Occipital lobe (tissue), 2 donors: ENCODE results near the gene CNTN2. TPM values are rescaled to one million over a fixed set of nuclear protein-coding genes. Genes with fewer than 3 reads are reported as not detected.

ENCODE experiments used
- DNase-seq: peaks from one replicate; lab custom pipeline; 2025; lab: John Stamatoyannopoulos, UW
- total RNA-seq: library from RNA; depleted of rRNA; stranded (reverse); fragments of >200 nt; gene quantifications from one replicate; pipeline ENCODE4 v1.2.3, GENCODE V29; 2014

The CNTN2 gene
- total RNA-seq, 1 donor from 2014 or later, result 22.8 TPM

- DNase-seq, result no peak
These were observed 10.3 kb downstream of the CNTN2 start for GRCh38 chr1:205053296-205053695.

- DNase-seq, result no peak
These were observed 11.0 kb downstream of the CNTN2 start for GRCh38 chr1:205054013-205054412.

GRCh38 chr1:205056188-205056611 is 13.2 kb downstream of the CNTN2 start:
- no peak for DNase-seq

- no peak for DNase-seq
These were observed 14.1 kb downstream of the CNTN2 start for GRCh38 chr1:205056956-205057568.

GRCh38 chr1:205057808-205058575 is 15.0 kb downstream of the CNTN2 start:
- no peak for DNase-seq

- no peak for DNase-seq
These were observed 15.8 kb downstream of the CNTN2 start for GRCh38 chr1:205058853-205059252.

GRCh38 chr1:205059660-205060059 is 16.6 kb downstream of the CNTN2 start:
- no peak for DNase-seq

GRCh38 chr1:205060746-205061145 is 17.7 kb downstream of the CNTN2 start:
- no peak for DNase-seq

GRCh38 chr1:205061227-205061626 is 18.2 kb downstream of the CNTN2 start:
- no peak for DNase-seq

- peak; percentile 75 for DNase-seq
These were observed 18.7 kb downstream of the CNTN2 start for GRCh38 chr1:205061665-205062069.

GRCh38 chr1:205062319-205062718 is 19.3 kb downstream of the CNTN2 start:
- no peak for DNase-seq

- no peak for DNase-seq
These were observed 19.9 kb downstream of the CNTN2 start for GRCh38 chr1:205062895-205063294.

- no peak for DNase-seq
These were observed 21.3 kb downstream of the CNTN2 start for GRCh38 chr1:205064301-205064700.

- DNase-seq, result no peak
These were observed 21.8 kb downstream of the CNTN2 start for GRCh38 chr1:205064741-205065316.

GRCh38 chr1:205065666-205066065 is 22.7 kb downstream of the CNTN2 start:
- no peak for DNase-seq

- DNase-seq, result no peak
These were observed 23.3 kb downstream of the CNTN2 start for GRCh38 chr1:205066141-205066818.

- no peak for DNase-seq
These were observed 24.0 kb downstream of the CNTN2 start for GRCh38 chr1:205067031-205067430.

GRCh38 chr1:205068001-205068400 is 25.0 kb downstream of the CNTN2 start:
- DNase-seq, result no peak

- DNase-seq, result no peak
These were observed 25.5 kb downstream of the CNTN2 start for GRCh38 chr1:205068457-205069040.

- DNase-seq, result no peak
These were observed 26.5 kb downstream of the CNTN2 start for GRCh38 chr1:205069371-205070125.

GRCh38 chr1:205071028-205071409 is 28.0 kb downstream of the CNTN2 start:
- DNase-seq, result no peak
